GM21825 (cell line): ENCODE results near the gene FHL2.
A peak's percentile ranks its signal among the peaks of the same experiment; 100 is the strongest.
"Not testable (repeated sequence)": the region's sequence is repeated elsewhere in the genome, so short reads cannot be mapped to it uniquely, and the experiment has no call there.

ENCODE experiments used
- ATAC-seq: cut with Tn5 transposase; IDR thresholded peaks from one replicate; pipeline ENCODE4 v1.9.1; 2021; ENCODE audit warnings: mild to moderate bottlenecking, moderate library complexity; ENCODE audit not compliant: unreplicated experiment

Gene FHL2

DNA sequence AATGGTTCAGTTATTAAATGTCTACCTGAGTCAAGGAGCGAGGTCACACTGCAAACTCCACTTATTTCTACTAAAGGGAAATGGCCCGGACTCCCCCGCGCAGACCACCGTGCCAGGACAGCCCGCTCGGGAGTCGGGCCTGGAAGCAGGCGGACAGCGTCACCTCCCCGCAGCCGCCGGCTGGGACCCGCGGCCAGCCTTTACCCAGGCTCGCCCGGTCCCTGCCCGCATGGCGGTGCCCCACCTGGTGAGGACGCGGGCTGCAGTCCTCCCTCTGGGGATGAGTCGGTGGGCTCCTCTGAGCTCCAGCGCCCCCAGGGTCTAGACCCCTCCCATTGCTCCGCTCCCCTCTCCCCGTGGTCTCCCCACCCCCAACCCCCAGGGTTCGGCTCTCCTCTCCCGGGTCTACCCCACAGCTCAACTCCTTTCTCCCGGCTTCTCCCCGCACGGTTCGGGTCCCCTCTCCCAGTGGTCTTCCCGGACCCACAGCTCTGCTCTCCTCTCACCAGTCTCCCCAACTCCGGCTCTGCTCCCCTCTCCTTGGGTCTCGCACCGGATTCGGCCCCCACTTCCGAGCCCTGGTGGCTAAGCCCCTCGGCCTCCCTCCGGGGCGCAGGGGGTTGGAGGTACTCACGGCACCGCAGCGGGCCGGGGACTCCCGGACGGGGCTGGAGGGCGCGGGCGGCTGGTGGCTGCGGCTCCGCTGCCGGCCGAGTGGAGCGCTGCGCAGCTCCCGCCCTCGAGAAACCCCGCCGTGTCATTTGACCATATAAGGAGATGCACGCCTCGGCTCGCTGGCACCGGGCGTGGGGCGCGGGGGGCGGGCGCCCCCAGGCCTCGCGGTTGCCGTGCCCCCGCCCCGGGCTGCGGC lies at the start of gene FHL2:
TSS of gene FHL2 (minus strand) at position 716 of the 871 bp plus-strand sequence. CDS start 12,535 bp downstream, outside the sequence.
- peak; percentile 98 for ATAC-seq

DNA sequence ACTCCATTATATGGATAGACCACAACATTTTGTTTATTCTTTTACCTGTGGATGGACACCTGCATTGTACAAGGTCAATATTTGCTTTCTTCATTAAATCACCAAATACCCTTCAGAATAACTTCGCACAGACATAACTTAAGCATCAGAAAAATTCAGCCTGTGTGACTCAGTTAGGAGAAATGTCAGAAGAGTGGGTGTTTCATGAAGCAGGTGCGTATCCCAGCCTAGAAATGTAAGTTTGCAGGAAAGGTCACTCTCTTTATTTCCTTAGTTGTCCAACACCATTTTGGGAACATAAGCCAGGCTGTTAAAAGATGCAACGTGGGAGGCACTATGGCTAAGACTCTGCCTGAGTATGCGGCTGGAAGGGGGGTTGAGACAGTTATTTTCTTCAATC lies 48.6 kb upstream of the FHL2 start:
- ATAC-seq = no peak

DNA sequence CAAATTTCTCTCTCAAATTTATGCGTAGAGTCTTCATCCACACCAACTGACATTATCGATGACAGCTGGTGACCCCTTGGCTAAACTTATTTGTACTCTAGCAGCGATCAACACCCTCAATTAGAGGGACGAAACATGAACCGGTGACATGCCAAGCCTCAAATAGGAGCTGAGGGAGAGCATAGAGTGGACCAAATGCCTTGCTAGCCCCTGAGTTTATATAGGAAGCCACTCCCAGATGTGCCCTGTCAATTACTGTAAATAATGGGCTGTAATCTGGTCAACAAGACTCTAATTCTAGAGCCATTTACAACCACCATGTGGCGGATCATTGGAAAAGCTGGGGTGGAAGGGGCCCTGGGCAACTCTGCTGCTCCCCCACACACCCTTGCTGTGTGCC lies 47.6 kb upstream of the FHL2 start:
- ATAC-seq = no peak

DNA sequence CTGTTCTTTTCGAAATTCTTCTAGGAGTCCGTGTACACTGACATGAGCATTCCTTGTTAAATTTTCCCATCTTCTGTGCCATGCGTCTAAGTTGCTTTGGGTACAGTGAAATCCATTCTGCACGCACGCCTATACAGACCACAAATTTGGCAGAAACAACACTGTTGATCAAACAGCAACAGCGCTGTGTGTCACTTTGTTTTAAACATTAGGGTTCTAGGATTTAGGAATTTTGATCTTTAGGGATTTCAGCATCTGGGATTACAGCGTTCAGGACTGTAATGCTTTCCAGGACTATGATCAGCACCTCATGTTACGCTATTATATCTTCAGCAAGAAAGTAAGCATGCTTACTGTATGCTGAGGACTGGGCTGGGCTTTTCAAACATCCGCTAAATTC lies 47.1 kb upstream of the FHL2 start:
- ATAC-seq = no peak

- no peak for ATAC-seq
These were observed 46.6 kb upstream of the FHL2 start for GRCh38 chr2:105445498-105445897.

- no peak for ATAC-seq
These were observed 45.1 kb upstream of the FHL2 start for GRCh38 chr2:105443617-105444598.

DNA sequence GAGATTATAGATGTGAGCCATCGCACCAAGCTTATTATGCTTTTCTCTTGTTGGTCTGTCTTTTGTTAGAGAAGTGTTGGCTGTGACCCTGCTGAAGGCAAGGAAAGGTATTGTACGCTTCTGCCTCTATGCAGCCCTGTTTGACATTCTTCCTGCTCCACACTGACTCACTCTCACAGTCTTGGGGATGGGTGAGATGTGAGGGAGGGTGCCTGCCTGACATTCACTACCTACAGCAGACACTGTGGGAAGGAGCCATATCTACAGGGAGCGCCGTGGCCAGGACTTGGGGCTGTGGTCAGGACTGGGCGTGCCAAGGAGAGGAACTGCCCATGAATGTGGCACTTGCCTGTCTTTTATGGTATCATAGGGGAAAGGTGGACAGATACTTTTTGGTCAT lies 43.9 kb upstream of the FHL2 start:
- ATAC-seq = no peak

GRCh38 chr2:105442056-105442455 lies 43.2 kb upstream of the FHL2 start:
- no peak for ATAC-seq

GRCh38 chr2:105439141-105439540 lies 40.3 kb upstream of the FHL2 start:
- no peak for ATAC-seq

GRCh38 chr2:105438104-105438929 lies 39.5 kb upstream of the FHL2 start:
- ATAC-seq = no peak

DNA sequence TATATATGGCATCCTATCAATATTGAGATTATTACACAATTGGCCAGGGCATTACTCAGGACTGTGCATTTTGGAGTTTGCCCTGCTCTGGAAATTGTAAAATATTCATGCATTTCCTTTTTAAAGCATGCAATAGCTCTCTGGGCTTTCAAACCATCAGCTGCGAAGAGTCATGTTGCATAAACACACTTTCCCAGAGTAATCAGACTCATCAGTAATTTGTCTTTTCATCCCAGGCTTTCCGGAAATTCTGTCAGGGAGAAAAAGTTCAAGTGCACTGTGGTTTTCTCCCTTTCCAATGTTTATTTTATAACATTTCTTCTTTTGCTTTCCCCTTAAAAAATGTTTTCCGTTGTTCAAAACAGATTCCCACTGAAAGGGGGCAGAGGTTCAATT lies 38.9 kb upstream of the FHL2 start:
- ATAC-seq = no peak

DNA sequence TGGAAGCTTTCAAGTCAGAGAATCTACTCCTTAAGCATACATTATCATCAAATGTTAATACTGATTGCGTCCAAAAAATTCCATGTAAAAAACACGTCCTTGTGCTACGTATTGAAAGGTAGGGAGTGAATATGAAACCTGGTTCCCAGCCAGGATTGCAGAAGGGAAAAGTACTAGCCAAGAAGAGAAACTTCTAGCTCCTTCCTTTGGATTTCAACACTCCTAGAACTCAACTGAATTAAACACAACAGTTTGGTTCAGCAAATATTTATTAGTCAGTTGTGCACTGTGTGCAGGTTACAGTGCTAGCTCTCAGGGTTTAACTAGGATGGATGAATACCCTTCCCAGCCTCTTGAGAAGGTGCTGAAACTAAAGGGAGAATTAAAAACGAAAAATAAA lies 33.9 kb upstream of the FHL2 start:
- ATAC-seq = no peak

DNA sequence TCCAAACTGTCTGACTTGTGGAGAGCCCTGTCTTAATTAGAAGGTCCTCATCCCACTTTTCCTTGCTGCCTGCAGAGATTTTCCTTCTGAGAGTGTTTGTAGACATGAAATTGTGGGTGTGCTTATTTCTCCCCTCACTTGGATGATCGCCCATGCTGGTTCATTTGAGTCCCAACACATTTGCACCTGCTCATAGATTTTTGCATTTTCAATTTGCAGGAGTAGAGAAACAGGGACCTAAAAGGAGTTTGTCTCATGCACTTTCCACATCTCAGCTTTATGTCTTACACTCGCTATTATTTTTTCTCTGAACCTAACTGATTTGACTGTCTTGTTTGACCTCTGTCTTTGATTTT lies 33.2 kb upstream of the FHL2 start:
- ATAC-seq = no peak

GRCh38 chr2:105431367-105432043 lies 32.7 kb upstream of the FHL2 start:
- no peak for ATAC-seq

GRCh38 chr2:105428387-105429018 lies 29.7 kb upstream of the FHL2 start:
- no peak for ATAC-seq

GRCh38 chr2:105427485-105427884 lies 28.6 kb upstream of the FHL2 start:
- no peak for ATAC-seq

DNA sequence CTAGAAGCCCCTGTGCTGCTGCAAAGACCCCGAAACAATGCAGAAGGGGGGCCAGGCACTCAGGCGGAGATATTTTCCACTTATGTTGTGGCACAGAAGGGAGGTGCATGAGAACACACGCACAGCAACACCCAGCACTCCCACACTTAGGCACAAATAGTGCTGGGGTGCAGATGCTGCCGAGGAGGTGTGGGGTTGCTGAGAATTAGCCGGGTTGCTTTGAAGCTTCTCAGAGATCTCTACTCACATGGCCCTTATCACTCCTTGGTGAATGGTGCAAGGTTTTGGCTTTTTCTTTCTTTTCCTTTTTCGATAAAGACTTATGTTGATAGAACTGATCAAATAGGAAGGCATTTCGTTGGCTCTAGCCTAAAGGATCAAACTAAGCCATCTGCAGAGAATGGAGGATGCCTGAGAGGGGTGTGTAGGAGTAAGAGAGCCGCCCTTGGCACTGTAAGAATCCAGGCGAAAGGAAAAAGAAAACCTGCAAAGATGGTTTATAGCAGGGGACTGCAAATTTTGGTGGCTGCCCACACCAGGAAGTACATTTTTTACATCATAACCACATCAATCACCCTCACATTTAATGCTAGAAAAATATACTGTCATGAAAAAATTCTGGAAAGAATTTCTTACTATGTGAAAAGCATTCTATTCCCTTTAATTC lies 27.9 kb upstream of the FHL2 start:
- ATAC-seq = no peak

- no peak for ATAC-seq
These were observed 27.2 kb upstream of the FHL2 start for GRCh38 chr2:105425936-105426625.

DNA sequence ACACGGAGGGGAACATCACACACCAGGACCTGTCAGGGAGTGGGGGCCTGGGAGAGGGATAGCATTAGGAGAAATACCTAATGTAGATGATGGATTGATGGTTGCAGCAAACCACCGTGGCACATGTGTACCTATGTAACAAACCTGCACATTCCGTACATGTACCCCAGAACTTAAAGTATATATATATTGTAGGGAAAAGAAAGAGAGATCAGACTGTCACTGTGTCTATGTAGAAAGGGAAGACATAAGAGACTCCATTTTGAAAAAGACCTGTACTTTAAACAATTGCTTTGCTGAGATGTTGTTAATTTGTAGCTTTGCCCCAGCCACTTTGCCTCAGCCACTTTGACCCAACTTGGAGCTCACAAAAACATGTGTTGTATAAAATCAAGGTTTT lies 26.0 kb upstream of the FHL2 start:
- ATAC-seq = not testable (repeated sequence)
